ENCODE results near the gene PLEKHG1. TPM values are rescaled to one million over a fixed set of nuclear protein-coding genes. Genes with fewer than 3 reads are reported as not detected.

Gene PLEKHG1
- total and polyA plus RNA-seq, 2 experiments from 2014 or later = 0.89 to 2.5 TPM

GRCh38 chr6:150634176-150634963, 34.7 kb downstream of the PLEKHG1 start:
- H3K9me3 Mint-ChIP-seq = no peaks in the 10 kb centered on the region

More at GRCh38 chr6:150634176-150634963, 34.7 kb downstream of the PLEKHG1 start:
- no peaks in the 10 kb centered on the region for H3K27me3 ChIP-seq (ENCODE audit: insufficient read depth)
- H3K4me3 ChIP-seq = no peak overlapping the region
- H3K36me3 ChIP-seq (ENCODE audit: insufficient read depth) = no peaks in the 10 kb centered on the region
- H3K4me1 ChIP-seq (ENCODE audit: insufficient read depth) = no peaks in the 10 kb centered on the region
- Mint-ChIP-seq H3K36me3 (ENCODE audit: low read depth) (no peaks in the 10 kb centered on the region), H3K27ac (no peak overlapping the region), H3K4me1 (peaks cover 11% of the 10 kb centered on the region), H3K27me3 (ENCODE audit: insufficient read depth, low read depth, poor library complexity) (peaks cover 3% of the 10 kb centered on the region), H3K4me3 (no peak overlapping the region)
- no peak overlapping the region for H3K27ac ChIP-seq (ENCODE audit: low read depth)
- DNase-seq (ENCODE audit: low spot score) (peak; percentile 17), ATAC-seq (no peak)
- H3K4me2 ChIP-seq = no peak overlapping the region
- no peaks in the 10 kb centered on the region for H4K20me1 ChIP-seq (replicated peaks; ENCODE audit: insufficient read depth)
- TF ChIP-seq POLR2AphosphoS5 (IDR thresholded peaks at IDR 0.05; ENCODE audit: low read depth) (no peak), CTCF (conservative IDR thresholded peaks at IDR 0.05; ENCODE audit: low read depth in 2 of 2) (no peak), ZNF114 (CRISPR knock-in tag; IDR thresholded peaks at IDR 0.05) (no peak), CREB1 (CRISPR knock-in tag; IDR thresholded peaks at IDR 0.05; ENCODE audit: low read depth) (no peak), EZH2phosphoT487 (IDR thresholded peaks at IDR 0.05; ENCODE audit: unreplicated experiment) (no peak), ZNF331 (CRISPR knock-in tag; IDR thresholded peaks at IDR 0.05; ENCODE audit: low read depth) (no peak), STAT1 (IDR thresholded peaks at IDR 0.05; ENCODE audit: unreplicated experiment) (no peak), REST (IDR thresholded peaks at IDR 0.05; ENCODE audit: unreplicated experiment) (no peak), EZH2 (IDR thresholded peaks at IDR 0.05; ENCODE audit: low read depth, unreplicated experiment) (no peak), NANOG (IDR thresholded peaks at IDR 0.05; ENCODE audit: borderline replicate concordance) (no peak), JUNB (IDR thresholded peaks at IDR 0.05; ENCODE audit: unreplicated experiment) (no peak)
- TF ChIP-seq, protein P1, sequence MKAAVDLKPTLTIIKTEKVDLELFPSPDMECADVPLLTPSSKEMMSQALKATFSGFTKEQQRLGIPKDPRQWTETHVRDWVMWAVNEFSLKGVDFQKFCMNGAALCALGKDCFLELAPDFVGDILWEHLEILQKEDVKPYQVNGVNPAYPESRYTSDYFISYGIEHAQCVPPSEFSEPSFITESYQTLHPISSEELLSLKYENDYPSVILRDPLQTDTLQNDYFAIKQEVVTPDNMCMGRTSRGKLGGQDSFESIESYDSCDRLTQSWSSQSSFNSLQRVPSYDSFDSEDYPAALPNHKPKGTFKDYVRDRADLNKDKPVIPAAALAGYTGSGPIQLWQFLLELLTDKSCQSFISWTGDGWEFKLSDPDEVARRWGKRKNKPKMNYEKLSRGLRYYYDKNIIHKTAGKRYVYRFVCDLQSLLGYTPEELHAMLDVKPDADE (IDR thresholded peaks at IDR 0.05) = no peak
- TF ChIP-seq, protein P2, sequence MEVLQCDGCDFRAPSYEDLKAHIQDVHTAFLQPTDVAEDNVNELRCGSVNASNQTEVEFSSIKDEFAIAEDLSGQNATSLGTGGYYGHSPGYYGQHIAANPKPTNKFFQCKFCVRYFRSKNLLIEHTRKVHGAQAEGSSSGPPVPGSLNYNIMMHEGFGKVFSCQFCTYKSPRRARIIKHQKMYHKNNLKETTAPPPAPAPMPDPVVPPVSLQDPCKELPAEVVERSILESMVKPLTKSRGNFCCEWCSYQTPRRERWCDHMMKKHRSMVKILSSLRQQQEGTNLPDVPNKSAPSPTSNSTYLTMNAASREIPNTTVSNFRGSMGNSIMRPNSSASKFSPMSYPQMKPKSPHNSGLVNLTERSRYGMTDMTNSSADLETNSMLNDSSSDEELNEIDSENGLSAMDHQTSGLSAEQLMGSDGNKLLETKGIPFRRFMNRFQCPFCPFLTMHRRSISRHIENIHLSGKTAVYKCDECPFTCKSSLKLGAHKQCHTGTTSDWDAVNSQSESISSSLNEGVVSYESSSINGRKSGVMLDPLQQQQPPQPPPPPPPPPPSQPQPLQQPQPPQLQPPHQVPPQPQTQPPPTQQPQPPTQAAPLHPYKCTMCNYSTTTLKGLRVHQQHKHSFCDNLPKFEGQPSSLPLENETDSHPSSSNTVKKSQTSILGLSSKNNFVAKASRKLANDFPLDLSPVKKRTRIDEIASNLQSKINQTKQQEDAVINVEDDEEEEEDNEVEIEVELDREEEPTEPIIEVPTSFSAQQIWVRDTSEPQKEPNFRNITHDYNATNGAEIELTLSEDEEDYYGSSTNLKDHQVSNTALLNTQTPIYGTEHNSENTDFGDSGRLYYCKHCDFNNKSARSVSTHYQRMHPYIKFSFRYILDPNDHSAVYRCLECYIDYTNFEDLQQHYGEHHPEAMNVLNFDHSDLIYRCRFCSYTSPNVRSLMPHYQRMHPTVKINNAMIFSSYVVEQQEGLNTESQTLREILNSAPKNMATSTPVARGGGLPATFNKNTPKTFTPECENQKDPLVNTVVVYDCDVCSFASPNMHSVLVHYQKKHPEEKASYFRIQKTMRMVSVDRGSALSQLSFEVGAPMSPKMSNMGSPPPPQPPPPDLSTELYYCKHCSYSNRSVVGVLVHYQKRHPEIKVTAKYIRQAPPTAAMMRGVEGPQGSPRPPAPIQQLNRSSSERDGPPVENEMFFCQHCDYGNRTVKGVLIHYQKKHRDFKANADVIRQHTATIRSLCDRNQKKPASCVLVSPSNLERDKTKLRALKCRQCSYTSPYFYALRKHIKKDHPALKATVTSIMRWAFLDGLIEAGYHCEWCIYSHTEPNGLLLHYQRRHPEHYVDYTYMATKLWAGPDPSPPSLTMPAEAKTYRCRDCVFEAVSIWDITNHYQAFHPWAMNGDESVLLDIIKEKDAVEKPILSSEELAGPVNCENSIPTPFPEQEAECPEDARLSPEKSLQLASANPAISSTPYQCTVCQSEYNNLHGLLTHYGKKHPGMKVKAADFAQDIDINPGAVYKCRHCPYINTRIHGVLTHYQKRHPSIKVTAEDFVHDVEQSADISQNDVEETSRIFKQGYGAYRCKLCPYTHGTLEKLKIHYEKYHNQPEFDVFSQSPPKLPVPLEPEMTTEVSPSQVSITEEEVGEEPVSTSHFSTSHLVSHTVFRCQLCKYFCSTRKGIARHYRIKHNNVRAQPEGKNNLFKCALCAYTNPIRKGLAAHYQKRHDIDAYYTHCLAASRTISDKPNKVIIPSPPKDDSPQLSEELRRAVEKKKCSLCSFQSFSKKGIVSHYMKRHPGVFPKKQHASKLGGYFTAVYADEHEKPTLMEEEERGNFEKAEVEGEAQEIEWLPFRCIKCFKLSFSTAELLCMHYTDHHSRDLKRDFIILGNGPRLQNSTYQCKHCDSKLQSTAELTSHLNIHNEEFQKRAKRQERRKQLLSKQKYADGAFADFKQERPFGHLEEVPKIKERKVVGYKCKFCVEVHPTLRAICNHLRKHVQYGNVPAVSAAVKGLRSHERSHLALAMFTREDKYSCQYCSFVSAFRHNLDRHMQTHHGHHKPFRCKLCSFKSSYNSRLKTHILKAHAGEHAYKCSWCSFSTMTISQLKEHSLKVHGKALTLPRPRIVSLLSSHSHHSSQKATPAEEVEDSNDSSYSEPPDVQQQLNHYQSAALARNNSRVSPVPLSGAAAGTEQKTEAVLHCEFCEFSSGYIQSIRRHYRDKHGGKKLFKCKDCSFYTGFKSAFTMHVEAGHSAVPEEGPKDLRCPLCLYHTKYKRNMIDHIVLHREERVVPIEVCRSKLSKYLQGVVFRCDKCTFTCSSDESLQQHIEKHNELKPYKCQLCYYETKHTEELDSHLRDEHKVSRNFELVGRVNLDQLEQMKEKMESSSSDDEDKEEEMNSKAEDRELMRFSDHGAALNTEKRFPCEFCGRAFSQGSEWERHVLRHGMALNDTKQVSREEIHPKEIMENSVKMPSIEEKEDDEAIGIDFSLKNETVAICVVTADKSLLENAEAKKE (CRISPR knock-in tag; IDR thresholded peaks at IDR 0.05) = no peak
- no peaks in the 10 kb centered on the region for H3K9me2 ChIP-seq (ENCODE audit: insufficient read depth)
- no peaks in the 10 kb centered on the region for H3F3A ChIP-seq (replicated peaks; ENCODE audit: low read depth)
- no peaks in the 10 kb centered on the region for H3K79me2 ChIP-seq (replicated peaks; ENCODE audit: insufficient read depth)
- H2AFZ ChIP-seq = no peak overlapping the region
